Tibial artery (tissue), 4 donors: ENCODE results near the gene FBXL5.
A peak's percentile ranks its signal among the peaks of the same experiment; 100 is the strongest.

Experiments used
- DNase-seq, 2 donors: peaks; one replicate each; pipeline ENCODE4 v3.0.0-alpha.2; 2019
- H3K27ac ChIP-seq, 2 donors: fragments of 200-600 bp; sonication (generic) in 1 of 2; 1 replicate in 1 of 2; 2 replicates in 1 of 2; pipeline ENCODE4 v1.5.1; 2018 to 2019; ENCODE audit warnings: mild to moderate bottlenecking in 1 of 2
- H3K27me3 ChIP-seq, 2 donors: fragments of 200-600 bp; sonication (generic) in 1 of 2; one replicate each; pipeline versions ENCODE4 v1.5.1 to v1.6.0; 2016 to 2019
- H3K36me3 ChIP-seq, 3 donors: fragments of 200-600 bp; sonication (generic) in 2 of 3; one replicate each; pipeline ENCODE4 v1.5.1; 2016 to 2019; ENCODE audit warnings: mild to moderate bottlenecking in 2 of 3
- H3K4me1 ChIP-seq, 4 donors: fragments of 200-600 bp; sonication (generic) in 2 of 4; 1 replicate in 3 of 4; 2 replicates in 1 of 4; pipeline ENCODE4 v1.5.1; 2016 to 2019
- H3K4me3 ChIP-seq, 2 donors: fragments of 200-600 bp; sonication (generic) in 1 of 2; 1 replicate in 1 of 2; 2 replicates in 1 of 2; pipeline ENCODE4 v1.5.1; 2018 to 2019; ENCODE audit warnings: mild to moderate bottlenecking in 2 of 2
- H3K9me3 ChIP-seq, 3 donors: fragments of 200-600 bp; sonication (generic) in 1 of 3; one replicate each; pipeline ENCODE4 v1.5.1; 2016 to 2019
- intact Hi-C: fragments of 100-400 bp; cut with DNase I; formaldehyde crosslinking; loops from one replicate; pipeline ENCODE4 v1.15.0; 2023; ENCODE audit warnings: low total_unique reads
- TF ChIP-seq, protein P1 (sequence below), 2 experiments: fragments of 200-600 bp in 1 of 2; fragments of 450-650 bp in 1 of 2; IDR thresholded peaks; one replicate each; pipeline ENCODE4 v1.5.1; 2017 to 2019; ENCODE audit warnings: antibody characterized with exemption in 2 of 2, mild to moderate bottlenecking in 1 of 2, moderate library complexity in 1 of 2

The FBXL5 gene

DNA sequence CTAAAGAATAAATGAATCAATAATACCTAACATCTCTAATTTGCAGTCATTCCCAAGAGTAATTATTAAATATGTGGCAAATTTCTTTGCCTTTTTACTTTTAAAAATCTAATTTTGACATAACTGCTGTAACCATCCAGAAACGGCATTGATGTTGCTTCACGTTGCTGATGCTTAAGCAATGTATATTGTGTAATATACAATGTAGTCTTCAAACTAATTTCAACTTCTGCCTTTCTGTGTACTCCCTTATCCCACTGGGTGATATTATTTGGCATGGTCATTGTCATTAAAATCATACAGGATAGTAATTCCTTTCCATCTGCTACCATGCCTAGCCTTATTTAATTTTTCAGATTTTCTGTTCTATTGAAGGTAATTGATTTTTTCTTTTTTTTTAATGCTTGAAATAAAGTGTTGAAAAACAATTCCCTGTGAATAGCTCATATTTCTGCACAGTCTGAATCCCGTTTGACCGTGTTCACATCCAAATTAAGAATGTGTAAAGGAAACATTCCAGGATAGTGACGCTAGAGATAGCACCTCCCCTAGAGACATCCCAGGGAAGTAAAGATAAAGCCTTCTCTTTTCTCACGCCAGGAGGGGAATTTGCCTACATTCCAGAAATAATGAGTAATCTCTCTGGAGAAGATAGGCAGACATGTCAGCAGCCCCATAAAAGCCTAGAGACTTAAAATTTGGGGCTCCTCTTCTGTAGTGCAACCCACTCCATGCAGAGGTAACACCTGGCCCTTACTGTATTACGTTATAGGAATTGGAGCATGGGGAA lies 35.1 kb upstream of the FBXL5 start:
- intact Hi-C loops, result no loop called here
- H3K4me1 ChIP-seq, result peaks cover 0 to 26% (median 2%) of the 10 kb centered on the region in 4 donors
- no peak overlapping the region for H3K27ac ChIP-seq
- H3K27me3 ChIP-seq, result no peaks in the 10 kb centered on the region
- DNase-seq, result no peak
- H3K36me3 ChIP-seq, result peaks cover 14 to 20% (median 14%) of the 10 kb centered on the region in 3 donors
- H3K9me3 ChIP-seq, result no peaks in the 10 kb centered on the region
- no peak overlapping the region for H3K4me3 ChIP-seq
- TF ChIP-seq, protein P1, sequence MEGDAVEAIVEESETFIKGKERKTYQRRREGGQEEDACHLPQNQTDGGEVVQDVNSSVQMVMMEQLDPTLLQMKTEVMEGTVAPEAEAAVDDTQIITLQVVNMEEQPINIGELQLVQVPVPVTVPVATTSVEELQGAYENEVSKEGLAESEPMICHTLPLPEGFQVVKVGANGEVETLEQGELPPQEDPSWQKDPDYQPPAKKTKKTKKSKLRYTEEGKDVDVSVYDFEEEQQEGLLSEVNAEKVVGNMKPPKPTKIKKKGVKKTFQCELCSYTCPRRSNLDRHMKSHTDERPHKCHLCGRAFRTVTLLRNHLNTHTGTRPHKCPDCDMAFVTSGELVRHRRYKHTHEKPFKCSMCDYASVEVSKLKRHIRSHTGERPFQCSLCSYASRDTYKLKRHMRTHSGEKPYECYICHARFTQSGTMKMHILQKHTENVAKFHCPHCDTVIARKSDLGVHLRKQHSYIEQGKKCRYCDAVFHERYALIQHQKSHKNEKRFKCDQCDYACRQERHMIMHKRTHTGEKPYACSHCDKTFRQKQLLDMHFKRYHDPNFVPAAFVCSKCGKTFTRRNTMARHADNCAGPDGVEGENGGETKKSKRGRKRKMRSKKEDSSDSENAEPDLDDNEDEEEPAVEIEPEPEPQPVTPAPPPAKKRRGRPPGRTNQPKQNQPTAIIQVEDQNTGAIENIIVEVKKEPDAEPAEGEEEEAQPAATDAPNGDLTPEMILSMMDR (IDR thresholded peaks at IDR 0.05), result no peak

DNA sequence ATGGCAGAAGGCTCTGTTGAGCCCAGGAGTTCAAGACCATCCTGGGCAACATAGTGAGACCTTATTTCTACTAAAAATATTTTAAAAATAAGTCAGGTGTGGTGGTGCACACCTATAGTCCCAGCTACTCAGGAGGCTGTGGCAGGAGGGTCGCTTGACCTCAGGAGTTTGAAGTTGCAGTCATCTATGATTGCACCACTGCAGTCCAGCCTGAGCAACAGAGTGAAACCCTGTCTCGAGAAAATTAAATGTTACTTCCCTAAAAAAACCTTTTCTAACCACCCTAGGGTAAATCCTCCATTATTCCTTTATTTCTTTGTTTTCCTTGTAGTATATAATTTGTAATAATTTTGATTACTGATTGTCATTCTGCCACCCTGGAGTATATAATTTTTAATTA lies 34.4 kb upstream of the FBXL5 start:
- intact Hi-C loops, result no loop called here
- peaks cover 14 to 20% (median 14%) of the 10 kb centered on the region in 3 donors for H3K36me3 ChIP-seq
- H3K4me3 ChIP-seq, result no peak overlapping the region
- H3K27ac ChIP-seq, result no peak overlapping the region
- no peaks in the 10 kb centered on the region for H3K9me3 ChIP-seq
- H3K4me1 ChIP-seq, result peaks cover 0 to 27% (median 6%) of the 10 kb centered on the region in 4 donors
- no peak for DNase-seq
- no peaks in the 10 kb centered on the region for H3K27me3 ChIP-seq
- TF ChIP-seq, protein P1 (IDR thresholded peaks at IDR 0.05), result no peak

DNA sequence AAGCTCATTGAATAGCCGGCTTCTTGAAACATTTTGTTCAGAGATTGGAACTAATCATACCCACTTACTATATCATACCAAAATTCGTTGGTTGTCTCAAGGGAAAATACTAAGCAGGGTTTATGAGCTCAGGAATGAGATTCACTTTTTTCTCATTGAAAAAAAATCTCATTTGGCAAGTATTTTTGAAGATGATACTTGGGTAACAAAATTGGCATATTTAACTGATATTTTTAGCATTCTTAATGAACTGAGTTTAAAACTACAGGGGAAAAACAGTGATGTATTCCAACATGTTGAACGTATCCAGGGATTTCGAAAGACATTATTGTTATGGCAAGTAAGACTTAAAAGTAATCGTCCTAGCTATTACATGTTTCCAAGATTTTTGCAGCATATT lies 32.9 kb upstream of the FBXL5 start:
- no peak overlapping the region for H3K4me3 ChIP-seq
- intact Hi-C loops, result no loop called here
- peaks cover 0 to 40% (median 9%) of the 10 kb centered on the region in 4 donors for H3K4me1 ChIP-seq
- H3K27ac ChIP-seq, result no peak overlapping the region
- H3K36me3 ChIP-seq, result peaks cover 14 to 20% (median 14%) of the 10 kb centered on the region in 3 donors
- TF ChIP-seq, protein P1 (IDR thresholded peaks at IDR 0.05), result no peak
- no peaks in the 10 kb centered on the region for H3K9me3 ChIP-seq
- DNase-seq, result no peak
- no peaks in the 10 kb centered on the region for H3K27me3 ChIP-seq

DNA sequence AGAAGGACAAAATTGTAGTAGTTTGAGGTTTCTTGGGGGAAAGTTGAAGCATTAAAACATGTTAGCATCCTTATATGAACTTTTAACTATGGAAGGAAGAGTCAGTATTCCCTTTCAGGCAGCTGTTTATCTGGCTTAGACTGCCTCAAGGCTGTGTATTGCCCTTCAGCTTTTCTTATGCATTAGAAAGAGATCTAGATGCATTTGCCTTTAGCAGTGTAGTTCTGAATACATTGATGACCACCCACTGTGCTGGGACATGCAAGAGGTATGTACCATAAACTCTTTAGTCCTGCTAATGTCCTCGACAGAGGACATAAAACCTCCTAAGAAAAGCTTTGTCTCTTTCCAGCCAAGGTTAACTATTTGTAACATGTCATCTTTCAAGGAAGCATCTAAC lies 29.3 kb upstream of the FBXL5 start:
- intact Hi-C loops, result no loop called here
- peaks cover 0 to 29% (median 16%) of the 10 kb centered on the region in 4 donors for H3K4me1 ChIP-seq
- H3K27ac ChIP-seq, result no peak overlapping the region
- TF ChIP-seq, protein P1 (IDR thresholded peaks at IDR 0.05), result no peak
- H3K36me3 ChIP-seq, result peaks cover 14 to 19% (median 14%) of the 10 kb centered on the region in 3 donors
- DNase-seq, result no peak
- H3K9me3 ChIP-seq, result no peaks in the 10 kb centered on the region
- no peak overlapping the region for H3K4me3 ChIP-seq
- no peaks in the 10 kb centered on the region for H3K27me3 ChIP-seq

DNA sequence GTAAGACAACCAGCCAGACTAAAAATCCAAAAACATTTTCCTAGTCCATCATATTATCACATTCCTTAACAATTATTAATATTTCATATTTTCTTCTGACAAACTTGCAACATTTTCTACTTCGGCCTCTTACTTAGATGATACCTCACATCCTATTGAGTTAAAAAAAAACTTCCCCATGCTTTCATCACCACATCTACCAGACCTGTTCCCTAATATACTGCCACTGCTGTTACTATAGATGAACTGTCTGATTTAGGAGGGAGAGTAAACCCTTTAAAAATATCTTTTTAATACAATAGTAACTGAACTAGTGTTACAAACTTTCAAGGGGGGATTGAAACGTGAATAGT lies 28.0 kb upstream of the FBXL5 start:
- no peaks in the 10 kb centered on the region for H3K9me3 ChIP-seq
- intact Hi-C loops, result loop anchor here (1.0 kb wide), 1 partner anchor 9 kb away; no protein-coding TSS in a partner anchor
- peak overlapping the region in 1 of 2 donors; percentile 80 for H3K4me3 ChIP-seq
- DNase-seq, result no peak
- no peaks in the 10 kb centered on the region for H3K27me3 ChIP-seq
- peak overlapping the region in 1 of 2 donors; percentile 91 for H3K27ac ChIP-seq
- TF ChIP-seq, protein P1 (IDR thresholded peaks at IDR 0.05), result no peak
- H3K36me3 ChIP-seq, result peaks cover 8 to 14% (median 14%) of the 10 kb centered on the region in 3 donors
- H3K4me1 ChIP-seq, result peaks cover 0 to 26% (median 15%) of the 10 kb centered on the region in 4 donors
